Stimulated activated CD4-positive, alpha-beta T cell treated with anti-CD3 and anti-CD28 coated beads, TNF-alpha, amount 100 ng/mL, for 24 hours (primary cell): ENCODE data around the gene ORAI2.
"Not testable (repeated sequence)": the region's sequence is repeated elsewhere in the genome, so short reads cannot be mapped to it uniquely, and the experiment has no call there.

Source experiments
- DNase-seq, 3 experiments: peaks; one replicate each; pipeline ENCODE4 v3.0.0-alpha.2; 2020; ENCODE audit warnings: low read depth in 3 of 3

Gene ORAI2

DNA sequence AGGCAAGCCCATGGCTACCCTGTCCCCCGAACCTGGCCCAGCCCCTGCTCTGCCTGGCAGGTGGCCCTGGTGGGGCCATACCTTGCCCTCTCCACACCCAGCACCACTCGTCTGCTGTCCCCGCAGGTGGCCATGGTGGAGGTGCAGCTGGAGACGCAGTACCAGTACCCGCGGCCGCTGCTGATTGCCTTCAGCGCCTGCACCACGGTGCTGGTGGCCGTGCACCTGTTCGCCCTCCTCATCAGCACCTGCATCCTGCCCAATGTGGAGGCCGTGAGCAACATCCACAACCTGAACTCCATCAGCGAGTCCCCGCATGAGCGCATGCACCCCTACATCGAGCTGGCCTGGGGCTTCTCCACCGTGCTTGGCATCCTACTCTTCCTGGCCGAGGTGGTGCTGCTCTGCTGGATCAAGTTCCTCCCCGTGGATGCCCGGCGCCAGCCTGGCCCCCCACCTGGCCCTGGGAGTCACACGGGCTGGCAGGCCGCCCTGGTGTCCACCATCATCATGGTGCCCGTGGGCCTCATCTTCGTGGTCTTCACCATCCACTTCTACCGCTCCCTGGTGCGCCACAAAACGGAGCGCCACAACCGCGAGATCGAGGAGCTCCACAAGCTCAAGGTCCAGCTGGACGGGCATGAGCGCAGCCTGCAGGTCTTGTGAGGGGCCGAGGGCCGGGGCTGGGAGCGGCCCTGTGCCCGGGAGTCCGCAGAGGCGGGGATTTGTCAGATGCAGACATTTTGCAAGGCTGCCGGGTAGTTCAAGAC is 13.2 kb downstream of the ORAI2 start:
- DNase-seq = no peak

DNA sequence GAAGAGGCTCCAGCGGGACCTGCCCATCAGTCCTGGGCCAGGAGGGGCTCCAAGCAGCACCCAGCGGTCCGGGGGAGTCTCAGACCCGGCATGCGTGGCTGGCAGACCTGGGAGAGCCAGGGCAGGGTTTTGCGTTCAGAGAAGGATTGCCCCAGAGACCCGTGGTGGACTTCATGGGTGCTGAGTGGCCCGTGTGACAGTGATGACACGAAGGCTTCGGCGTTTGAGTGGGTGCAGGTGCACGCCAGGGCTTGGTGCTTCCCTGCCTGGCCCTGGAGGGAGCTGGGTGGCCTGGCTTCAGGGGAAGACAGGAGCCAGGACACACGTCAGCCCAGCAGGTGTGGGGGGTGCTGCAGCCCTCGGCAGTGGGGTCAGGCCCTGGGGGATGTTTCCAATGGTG is 13.9 kb downstream of the ORAI2 start:
- no peak for DNase-seq

DNA sequence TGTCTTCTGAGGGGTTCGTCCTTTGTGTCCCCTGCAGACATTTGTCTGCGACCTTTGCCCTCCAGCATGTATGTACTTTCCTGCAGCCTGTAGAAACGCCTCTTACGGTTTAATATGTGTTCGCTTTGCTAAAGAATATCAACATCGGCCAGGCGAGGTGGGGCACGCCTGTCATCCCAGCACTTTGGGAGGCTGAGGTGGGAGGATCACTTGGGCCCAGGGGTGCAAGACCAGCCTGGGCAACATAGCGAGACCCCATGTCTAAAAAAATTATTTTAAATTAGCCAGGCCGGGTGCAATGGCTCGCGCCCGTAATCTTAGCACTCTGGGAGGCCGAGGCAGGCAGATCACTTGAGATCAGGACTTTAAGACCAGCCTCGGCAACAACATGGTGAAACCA is 15.8 kb downstream of the ORAI2 start:
- no peak for DNase-seq

DNA sequence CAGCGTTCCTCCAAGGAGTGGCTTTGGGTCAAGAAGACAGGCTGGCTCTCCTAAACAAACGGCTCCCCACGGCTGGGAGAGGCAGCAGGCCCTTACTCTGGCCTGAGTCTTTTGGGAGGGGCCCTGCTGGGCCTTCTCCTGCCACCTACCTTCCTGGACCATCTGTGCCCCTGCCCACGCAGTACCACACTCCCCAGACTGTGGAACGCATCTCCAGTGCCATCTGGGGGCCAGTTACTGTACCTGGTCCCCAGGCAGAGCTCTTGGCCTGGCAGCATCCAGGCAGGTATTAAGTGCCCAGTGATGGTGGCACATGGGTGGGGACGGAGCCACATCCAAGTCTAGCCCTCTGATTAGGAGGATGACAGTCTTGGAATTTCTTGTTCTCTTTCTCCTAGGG is 16.9 kb downstream of the ORAI2 start:
- DNase-seq = peak in 1 of 3 experiments; percentile 42

DNA sequence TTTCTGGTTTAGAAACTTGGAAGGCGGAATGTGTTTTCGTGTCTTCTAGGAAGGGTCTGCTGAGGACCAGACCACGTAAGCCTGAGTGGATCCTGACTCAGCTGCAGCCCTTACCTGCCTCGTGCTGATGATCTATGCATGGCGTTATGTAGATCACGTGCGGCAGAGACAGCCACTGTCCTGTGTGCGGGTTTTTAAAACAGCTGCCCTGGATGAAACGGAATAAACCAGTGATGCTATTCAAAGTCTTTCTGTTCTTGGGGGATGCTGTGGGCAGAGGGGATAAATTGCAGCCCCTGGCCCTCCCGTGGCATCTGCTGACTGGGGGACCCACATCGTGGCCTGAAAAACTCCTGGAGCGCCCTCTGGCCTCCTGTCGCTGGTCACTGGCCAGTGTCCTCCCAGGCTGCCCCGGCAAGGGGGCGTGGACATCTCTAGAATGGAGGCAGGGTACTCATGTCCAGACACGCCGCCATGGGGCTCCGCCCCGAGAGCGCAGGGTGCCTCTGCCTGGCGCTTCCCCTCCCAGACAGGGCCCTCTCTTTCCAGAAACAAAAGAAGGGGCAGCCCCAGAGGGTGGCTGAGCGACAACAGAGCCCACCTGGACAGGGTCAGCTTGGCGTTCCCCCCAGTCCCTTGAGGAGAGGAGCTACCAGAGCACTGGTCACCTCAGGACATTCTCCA is 18.1 kb downstream of the ORAI2 start:
- no peak for DNase-seq

DNA sequence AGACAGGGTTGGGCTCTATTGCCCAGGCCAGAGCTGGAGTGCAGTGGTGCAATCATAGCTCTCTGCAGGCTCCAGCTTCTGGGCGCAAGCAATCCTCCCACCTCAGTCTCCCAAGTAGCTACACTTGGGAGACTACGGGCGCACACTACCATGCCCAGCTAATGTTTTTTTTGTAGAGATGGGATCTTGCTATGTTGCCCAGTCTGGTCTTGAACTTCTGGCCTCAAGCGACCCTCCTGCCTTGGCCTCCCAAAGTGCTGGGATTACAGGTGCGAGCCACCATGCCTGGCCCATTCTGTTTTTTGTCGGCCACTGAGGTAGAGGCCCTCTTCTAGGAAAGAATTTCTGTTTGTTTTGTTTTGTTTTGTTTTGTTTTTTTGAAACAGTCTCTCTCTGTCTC is 19.1 kb downstream of the ORAI2 start:
- DNase-seq = no peak

DNA sequence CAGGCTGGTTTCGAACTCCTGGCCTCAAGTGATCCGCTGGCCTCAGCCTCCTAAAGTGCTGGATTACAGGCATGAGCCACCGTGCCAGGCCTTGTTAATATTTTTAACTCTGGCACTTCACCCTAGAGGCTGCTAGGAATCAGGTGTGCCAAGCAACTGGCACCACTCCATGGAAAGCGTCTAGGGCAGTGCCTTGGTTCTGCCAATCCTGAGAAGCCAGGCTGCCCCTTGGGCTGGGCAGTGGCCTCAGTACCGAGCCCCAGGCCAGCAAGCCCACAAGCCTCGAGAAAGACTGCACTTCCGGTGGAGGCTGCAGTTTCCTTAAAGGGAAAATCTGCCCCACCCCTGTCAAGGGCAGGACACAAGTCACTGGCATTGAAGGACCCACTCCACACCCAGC is 19.9 kb downstream of the ORAI2 start:
- no peak for DNase-seq

DNA sequence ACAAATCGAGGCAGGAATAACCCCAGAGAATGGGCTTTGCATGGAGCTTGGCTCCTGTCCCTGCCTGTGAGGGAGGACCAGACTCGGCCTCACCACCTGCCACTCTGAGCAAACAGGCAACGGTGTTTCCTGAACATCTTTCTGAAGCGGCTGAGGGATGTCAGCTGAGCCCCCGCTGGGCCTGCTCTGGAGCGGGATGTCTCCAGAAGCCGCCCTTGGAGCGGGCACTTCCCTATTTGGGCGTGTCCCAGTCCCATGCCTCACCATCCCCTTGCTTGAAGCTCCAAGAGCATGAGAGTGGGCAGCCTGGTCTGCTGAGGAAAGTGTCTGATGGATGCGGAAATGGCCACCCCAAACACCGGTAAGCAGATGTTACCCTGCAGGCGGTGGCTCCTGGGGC is 21.1 kb downstream of the ORAI2 start:
- DNase-seq = no peak

DNA sequence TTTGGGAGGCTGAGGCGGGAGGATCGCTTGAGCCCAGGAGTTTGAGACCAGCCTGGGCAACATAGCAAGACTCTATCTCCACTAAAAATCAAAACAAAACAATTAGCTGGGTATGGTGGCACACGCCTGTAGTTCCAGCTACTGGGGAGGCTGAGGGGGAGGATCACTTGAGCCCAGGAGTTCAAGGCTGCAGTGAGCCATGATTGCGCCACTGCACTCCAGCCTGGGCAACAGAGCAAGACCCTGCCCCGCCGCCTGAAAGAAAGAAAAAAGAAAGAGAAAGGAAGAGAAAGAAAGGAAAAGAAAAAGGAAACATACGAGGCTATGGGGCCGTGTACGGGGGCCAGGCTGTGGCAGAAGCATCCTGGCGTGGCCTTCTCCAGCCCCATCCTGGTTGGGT is 21.6 kb downstream of the ORAI2 start:
- DNase-seq = not testable (repeated sequence)

DNA sequence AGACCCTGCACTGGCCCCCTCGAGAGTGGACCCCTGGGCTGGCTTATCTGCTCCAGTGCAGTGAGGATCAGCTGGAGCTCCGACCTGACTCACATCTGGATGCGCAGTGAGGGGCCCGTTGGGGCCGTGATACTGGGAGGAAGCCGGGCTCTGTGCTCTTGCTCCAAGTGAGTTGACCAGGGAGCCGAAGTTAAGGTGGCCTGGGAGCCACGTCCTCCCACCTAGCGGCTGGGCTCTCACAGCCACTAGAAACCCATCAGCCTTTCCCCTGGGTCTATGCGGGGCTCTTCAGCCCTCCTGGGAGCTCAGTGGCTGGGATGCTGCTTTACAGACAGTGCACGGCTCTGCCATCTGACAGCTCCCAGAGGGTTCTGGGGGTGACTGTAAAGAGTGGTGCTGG is 22.2 kb downstream of the ORAI2 start:
- DNase-seq = no peak

DNA sequence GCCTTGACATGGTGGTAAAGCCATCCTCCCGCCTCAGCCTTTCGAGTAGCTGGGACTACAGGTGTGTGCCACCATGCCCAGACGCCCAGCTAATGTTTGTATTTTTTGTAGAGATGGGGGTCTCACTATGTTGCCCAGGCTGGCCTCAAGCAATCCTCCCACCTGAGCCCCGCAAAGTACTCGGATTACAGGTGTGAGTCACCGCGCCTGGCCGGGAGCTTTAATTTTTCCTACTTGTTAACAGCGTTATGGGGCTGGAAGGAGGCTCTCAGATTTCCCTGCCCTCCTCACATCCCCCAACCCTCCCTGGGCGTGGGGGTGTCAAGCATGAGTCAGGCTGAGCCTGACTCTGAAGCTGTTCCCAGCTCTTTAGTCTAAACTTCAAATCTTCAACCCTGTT is 23.0 kb downstream of the ORAI2 start:
- DNase-seq = no peak

DNA sequence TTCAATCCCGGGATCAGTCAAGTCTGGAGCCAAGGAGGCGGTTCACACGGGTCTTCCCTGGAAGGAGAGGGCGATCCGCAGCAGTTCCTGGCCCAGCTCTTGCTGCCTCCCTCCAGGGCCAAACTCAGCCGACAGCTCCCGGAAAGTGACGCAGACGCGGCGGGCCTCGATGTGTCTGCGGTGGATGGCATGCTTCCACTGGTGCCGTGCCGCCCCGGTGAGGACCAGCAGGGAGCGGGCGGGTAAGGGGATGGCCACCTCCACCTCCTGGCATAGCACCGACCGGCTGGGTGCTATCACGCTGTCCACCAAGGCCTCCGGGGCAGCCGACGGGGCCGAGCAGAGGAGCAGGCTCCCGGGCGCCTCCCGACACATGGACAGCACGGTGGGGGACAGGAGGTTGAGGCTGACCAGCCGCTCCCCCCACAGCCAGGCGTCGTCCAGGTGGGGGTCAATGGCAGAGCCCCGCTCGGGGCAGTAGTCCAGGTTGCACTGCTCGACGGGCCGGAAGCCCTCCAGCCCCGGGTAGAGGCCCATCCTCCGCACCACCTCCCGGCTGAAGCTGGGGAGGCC is 24.1 kb downstream of the ORAI2 start:
- no peak for DNase-seq

DNA sequence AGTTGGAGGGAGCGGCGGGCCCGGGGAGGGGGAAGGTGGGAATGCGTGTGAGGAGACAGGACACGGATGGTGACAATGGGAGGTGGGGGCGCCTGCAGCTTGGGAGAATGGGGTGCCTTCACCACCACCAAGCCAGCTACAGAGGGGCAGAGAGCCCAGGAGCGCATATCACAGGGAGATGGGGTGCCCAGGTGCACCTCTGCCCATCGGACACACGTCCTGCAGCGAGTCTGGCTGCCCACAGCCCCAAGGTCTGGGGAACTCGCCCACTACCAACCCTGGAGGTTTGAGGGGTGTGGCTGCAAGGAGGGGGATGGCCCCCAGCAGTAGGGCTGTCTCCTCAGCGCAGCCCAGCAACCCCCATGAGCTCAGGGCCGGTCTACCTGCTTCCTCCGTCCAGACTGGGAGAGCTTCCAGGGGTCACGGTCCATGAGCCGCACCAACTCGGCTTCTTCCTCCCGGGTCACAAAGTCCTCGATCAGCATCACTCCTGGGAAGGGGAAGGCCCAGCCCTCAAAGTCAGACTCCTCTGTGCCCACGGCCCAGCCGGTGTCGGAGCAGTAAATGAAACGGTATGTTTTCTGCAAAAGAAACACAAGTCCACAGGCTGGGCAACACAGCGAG is 26.0 kb downstream of the ORAI2 start:
- DNase-seq = no peak

DNA sequence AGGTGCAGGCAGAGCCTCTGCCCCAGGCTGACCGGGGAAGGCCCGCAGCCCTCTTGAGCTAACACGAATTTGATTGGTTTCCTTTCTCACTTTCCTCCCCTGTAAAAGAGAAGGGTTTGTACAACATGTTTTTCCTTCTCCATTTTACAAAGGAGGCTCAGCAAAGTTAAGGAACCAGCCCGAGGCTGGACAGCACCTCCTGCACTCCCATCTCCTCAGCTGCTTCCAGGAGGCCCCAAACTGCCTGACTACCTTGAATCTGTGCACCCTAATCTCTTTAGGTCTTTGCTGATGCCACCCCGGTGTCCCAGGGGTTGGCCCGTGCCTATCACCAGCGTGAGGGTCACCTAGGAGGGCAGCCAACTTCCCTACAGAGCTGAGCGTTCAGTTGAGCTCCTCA is 27.1 kb downstream of the ORAI2 start:
- DNase-seq = no peak

DNA sequence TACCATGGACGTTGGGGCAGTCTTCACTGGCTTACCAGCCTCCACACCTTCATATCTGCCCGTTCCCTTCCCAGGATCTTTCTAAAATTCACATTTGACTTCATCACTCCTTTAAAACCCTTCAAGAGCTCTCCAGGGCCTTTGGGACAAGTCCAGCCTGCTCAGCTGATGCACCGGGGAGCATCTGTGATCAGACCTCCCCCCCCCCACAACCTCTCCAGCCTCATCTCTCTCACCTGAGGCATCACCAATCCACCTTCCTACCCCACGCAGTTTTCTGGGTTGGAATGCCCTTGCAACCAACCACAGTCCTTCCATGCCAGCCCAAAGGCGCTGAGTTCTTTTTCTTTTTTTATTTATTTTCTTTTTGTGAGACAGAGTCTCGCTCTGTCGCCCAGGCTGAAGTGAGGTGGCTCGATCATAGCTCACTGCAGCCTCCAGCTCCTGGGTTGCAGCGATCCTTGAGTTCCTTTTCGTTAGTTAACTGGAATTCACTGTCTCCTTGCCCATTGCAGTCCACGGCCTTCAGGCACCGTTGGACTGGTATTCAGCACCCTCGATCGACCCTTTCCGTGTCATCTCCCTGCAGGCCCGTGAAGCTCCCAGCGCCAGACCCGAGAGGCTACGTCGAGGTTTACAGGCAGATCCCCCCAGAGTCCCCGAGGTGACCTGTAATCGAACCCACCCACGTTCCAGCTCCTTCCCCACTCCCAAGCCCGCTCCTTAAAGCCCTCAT is 30.6 kb downstream of the ORAI2 start:
- DNase-seq = no peak

DNA sequence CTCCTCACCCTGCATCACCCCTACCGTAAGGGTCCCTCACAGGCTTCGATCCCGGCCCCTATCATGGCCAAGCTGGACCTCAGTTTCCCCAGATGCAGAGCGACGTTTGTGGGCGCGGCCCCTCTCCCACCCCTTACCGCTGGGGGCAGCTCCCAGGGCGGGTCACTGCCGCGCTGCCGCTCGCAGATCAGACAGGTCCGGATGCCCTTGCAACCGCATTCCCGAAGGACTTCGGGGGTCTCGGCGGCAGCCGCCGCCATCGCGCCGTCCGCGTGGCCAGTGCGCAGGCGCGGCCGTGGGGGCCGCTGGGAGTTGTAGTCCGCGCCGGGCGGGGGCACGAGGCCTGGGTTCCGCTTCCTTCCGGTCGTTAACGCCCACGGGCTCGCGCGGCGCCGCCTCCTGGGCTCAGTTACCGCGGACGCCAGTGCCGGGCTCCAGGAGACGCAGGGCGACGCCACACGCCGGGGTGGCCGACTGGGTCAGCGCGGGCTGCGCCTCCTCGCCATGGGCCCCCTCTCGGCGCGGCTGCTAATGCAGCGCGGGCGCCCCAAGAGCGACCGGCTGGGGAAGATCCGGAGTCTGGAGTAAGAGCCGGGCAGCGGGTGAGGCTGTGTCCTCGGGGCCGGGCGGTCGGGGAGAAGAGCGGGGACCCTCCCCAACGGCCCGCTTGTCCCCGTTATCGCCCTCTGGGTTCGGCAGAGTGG is 31.4 kb downstream of the ORAI2 start, which contains the start of the genes ALKBH4 and LRWD1:
Gene ALKBH4, minus strand, starts transcription at position 287 of the 704 bp plus-strand sequence. Its CDS starts 27 bp downstream, at position 260.
Gene LRWD1, plus strand, starts transcription at position 408 of the 704 bp plus-strand sequence. Its CDS starts 97 bp downstream, at position 505.
- DNase-seq = peak; percentile 89 to 96 (median 93)

DNA sequence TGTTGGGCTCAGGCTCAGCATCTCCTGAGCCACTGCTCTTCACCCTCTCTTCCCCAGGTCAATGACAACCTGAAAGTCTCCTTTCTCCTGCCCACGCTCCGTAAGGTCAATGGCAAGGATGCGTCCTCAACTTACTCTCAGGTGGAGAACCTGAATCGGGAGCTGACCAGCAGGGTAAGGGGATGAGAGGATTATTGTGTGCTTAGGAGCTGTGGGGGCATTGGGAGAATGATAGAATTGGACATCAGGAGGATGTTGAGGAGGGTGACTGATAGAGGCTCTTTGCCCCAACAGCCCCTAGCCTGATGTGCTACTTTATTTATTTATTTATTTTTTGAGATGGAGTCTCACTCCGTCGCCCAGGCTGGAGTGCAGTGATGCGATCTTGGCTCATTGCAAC is 32.7 kb downstream of the ORAI2 start:
- no peak for DNase-seq

DNA sequence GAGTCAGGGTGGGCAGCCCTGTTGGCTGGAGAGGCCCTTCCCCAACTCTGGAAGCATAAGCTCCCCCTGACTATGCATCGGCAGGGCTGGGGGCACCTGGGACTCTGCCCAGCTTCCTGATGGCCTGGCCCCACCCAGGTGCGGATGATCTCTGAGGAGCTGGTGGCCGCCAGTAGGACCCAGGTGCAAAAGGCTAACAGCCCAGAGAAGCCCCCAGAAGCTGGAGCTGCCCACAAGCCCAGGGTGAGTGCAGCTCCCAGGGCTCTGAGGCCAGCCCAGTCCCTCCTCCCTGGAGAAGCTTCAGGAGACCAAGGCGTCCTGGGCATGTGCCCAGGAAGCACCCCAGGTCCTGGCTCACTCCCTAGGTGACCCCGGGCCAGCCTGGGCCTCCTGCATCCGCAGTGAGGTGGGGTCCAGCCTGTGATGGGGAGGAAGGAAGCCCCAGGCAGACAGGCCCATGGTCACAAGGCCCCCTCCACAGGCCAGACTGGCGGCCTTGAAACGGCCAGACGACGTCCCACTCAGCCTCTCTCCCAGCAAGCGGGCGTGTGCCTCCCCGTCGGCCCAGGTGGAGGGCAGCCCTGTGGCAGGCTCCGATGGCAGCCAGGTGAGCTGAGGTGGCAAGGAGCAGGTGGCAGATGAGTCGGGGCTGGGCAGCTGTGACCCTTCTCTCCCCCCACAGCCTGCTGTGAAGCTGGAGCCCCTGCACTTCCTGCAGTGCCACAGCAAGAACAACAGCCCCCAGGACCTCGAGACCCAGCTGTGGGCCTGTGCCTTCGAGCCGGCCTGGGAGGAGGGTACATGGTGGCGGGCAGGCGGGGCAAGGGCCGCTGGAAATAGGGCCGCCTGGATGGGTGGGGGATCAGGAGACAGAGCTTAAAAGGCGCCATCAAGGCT is 34.5 kb downstream of the ORAI2 start:
- no peak for DNase-seq

DNA sequence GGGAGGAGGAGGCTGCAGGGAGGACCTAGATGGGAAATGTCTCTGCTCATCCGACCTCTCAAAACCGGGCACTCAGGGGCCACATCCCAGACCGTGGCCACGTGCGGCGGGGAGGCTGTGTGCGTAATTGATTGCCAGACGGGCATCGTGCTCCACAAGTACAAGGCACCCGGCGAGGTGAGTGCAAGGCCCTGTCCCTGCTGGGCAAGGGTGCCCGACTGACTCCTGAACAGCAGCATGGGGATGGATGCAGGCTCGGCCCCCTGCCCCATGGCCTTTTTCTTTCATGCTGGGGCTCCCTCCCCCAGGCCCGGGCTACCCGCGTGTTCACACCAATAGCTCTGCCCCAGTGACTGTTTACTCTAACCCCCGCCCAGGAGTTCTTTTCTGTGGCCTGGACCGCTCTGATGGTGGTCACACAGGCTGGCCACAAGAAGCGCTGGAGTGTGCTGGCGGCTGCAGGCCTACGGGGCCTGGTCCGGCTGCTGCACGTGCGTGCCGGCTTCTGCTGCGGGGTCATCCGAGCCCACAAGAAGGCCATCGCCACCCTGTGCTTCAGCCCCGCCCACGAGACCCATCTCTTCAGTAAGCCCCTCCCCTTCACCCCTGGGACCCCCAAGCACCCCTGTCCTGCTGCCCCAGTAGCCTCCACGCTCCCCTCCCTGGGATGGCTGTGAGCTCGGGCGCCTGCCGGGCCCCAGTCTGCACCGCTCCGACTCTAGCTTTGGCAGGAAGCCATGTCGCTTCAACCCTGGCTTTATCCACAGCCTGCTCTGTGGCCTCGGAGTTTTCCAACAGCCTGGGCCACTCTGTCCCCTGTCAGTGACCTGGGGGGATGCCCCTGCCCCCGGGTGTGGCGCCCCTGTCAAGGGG is 35.3 kb downstream of the ORAI2 start:
- DNase-seq = no peak
